Measurements from ENCODE around the gene SLC46A3. TPM values are rescaled to one million over a fixed set of nuclear protein-coding genes. Genes with fewer than 3 reads are reported as not detected.

SLC46A3 gene
- total RNA-seq = 12.0 TPM

GRCh38 chr13:28718543-28719226 is at the start of gene SLC46A3:
SLC46A3 (minus strand) TSS chr13:28718970; CDS start chr13:28717998, 972 bp downstream.

GRCh38 chr13:28658796-28659620 is 59.8 kb downstream of the SLC46A3 start, which contains the start of gene POMP:
POMP (plus strand) TSS chr13:28659130; CDS start chr13:28659185, 55 bp downstream.

Other genes with a start within 250 kb of the SLC46A3 start
- 125 TPM for gene FLT1, start 223.8 kb downstream of the SLC46A3 start, total RNA-seq
- 53.2 TPM for gene POMP, start 59.8 kb downstream of the SLC46A3 start, total RNA-seq
- 18.5 TPM for gene MTUS2, start 101.4 kb upstream of the SLC46A3 start, total RNA-seq

All from camera-type eye (tissue), 1 donor.